ENCODE data around the gene CRELD2.
A peak's percentile ranks its signal among the peaks of the same experiment; 100 is the strongest.
"Not testable (repeated sequence)": the region's sequence is repeated elsewhere in the genome, so short reads cannot be mapped to it uniquely, and the experiment has no call there.

CRELD2 gene

DNA sequence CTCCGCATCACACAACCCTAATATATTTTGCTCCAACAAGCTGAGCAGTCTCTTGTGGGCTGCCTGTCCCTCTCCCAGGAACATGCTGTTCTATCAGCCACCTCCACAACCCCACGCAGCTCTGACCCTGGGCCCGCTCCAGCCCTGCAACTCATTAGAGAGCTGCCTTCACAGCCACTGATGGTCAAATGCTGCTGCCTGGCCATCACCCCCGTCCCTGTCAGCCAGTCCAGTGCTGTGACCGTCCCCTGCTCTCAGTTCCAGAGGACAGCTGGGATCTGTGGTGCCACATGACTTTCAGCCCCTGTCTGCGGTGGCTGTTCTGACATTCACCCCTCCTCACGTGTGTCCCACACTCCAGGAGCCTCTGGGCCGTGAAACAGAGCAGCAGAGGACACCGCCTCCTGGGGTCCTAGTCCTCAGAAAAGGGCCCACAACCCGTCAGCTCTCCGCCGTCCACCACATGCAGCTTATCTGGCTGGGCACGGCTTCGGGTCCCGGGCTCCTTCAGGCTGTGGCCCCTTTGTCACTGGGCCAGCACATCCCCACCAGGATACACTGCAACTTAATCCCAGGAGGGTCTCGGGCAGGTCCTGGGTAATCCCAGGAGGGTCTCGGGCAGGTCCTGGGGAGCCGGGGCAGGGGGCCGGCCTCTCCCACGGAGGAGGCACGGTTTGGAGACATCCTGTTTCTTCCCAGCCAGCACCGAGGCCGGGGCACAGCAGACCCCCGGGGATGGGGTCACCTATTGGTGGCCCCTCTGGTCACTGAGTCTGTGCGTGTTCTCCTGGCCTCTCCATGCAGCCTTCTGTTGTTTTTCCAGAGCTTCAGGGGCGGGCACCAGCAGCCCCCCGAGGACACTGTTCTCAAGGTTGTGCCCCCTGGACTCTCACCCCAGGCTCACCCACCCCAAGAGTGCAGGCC, 15.1 kb downstream of the CRELD2 start:
- DNase-seq = no peak

DNA sequence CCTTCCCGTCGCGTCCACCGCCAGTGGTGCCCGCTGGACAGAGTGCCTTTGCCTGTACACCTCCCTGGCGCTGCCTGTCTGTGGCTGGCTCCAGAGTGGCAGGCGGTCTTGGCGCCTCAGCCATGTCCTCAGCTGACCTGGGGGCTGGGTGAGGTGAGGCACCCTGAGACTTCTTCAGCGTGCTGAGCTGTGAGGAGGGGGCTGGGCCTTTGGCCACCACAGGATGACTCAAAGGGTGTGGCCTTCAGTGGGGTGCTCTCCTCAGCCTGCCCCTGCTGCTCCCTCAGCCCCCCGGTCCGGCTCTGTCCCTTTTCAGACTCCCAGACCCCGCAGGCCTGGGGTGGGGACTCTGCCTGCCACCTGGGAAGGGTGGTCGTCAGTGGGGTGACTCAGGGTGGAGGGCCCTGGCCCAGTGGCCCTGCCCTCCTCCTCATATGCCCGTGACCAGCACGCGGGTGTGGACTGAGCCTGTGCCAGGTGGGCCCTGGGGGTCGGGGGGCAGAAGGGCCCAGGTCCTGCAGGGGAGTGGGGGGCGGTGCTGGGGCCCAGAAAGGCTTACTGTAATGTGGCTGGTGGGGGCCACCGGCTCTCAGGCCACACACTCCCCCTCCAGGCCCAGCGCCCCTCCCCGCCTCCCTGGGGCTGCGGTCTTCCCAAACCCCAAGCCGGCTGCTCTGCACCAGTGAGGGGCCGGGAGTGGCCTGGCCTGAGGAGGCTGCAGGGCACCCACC, 15.9 kb downstream of the CRELD2 start:
- DNase-seq = no peak

DNA sequence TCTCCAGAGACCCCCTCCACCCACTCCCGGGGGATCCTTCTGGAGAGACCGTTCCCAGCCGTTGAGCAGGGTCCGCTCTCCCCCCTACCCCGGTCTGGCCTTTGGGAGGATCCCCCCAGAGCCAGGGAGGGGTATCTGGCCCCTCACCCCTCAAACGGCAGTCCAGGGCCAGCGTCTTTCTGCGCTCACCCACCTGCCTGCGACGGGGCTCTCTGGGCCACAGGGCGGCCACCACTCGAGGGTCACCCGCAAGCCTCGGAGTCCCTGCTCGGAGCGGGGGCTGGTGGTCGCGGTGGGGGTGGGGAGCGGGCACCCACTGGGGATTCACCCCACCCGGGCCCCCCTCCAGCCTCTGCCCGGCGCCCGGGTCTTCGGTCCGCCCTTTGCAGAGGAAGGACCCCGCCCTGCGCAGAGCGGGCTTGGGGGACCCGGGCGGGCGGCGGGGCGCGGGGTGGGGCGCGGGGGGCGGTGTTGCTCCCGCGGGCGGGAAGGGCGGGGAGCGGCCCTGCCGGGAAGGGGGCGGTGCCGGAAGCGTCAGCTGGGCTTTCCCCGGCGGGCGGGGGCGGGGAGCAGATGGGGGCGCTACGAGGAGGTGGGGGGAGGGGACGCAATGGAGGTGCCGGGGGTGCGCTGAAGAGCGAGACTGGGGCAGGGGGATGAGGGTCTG, 16.6 kb downstream of the CRELD2 start:
- DNase-seq = no peak

DNA sequence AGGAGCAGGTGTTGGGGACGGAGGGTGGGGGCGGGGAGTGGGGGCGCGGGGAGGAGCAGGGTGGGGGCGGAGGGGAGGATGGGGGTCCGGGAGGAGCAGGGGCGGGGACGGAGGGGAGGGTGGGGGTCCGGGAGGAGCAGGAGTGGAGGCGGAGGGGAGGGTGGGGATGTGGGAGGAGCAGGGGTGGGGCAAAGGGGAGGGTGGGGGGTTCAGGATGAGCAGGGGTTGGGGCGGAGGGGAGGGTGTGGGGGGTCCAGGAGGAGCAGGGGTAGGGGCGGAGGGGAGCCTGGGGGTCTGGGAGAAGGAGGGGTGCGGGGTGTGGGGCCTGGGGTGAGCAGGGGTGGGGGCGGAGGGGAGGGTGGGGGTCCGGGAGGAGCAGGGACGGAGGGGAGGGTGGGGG, 17.1 kb downstream of the CRELD2 start:
- no peak for DNase-seq

DNA sequence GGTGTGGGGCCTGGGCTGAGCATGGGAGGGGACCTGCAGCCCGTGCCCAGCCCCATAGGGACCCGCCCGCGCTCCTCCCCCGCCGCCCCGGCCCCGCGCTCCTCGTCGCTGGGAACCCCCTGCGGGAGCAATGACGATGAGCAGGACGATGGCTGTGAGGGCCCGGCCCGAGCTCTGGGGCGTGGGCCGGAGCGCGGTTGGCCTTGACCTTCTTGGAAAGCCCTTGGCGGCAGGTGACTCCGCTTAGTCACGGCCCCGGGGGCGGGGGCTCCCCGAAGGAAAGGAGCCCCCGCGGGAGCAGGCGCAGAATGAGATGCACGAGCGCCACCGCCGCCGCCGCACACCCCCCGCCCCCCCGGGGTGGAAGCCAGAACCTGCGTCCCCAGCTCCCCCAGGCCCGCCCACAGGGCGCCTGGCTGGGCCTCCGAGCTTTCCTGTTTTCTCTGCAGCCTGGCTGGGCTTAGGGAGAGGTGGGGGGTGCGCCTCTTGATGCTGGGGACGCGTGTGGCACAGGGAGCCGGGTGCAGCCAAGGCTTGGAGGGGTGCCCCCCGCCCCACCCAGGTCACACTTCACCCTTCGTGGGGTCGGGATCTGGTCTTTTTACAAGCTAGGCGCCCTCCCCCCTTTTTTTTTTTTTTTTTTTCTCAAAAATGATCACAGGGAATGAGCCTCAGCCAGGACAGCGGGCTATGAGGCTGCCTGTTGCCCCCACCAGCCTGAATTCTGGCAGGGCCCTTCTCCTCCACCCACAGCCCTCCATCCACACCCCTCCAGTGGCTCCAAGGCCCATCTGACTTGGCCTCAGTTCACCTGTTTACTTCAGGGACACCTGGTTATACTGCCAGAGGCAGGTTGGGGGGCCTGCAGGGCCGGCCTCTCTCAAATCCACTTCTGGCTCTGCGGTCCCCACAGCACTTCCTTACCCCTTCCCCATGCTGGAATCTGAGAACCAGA, 17.9 kb downstream of the CRELD2 start:
- DNase-seq = peak; percentile 36

DNA sequence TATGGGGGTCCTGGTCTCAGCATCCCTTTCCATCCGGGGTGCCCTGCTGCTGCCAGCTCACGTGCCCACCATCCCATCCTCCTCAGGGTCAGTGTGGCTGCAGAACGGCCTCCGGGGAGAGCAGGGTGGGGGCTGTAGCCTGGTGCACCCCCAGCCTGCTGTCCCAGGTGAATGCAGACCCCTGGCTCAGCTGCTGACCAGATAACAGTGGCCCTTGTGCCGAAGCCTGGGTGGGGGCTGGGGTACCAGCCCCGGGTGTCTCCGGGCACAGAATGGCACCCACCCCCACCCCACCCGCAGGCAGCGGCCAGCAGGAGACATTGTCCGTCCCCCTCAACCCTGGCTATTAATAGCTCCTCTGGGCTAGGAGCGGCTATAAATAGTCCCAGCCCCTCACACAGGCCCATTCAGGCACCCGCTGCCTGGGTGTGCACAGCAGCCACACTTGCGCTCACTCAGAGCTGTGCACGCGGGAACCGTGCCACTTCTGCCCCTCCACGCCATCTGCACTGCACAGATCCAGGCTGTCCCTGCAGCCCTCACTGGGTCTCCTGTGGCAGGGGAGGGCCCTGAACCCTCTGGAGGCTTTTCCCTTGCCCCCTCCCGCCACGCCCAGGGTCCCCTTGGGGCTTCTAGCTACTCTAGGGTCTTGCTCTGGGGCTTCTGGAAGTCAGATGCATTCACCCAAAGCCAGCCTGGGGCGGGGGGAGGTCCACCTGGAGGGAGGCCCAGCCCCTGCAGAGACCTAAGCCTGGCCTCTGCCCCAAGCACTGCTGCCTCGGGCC, 18.7 kb downstream of the CRELD2 start:
- DNase-seq = no peak

DNA sequence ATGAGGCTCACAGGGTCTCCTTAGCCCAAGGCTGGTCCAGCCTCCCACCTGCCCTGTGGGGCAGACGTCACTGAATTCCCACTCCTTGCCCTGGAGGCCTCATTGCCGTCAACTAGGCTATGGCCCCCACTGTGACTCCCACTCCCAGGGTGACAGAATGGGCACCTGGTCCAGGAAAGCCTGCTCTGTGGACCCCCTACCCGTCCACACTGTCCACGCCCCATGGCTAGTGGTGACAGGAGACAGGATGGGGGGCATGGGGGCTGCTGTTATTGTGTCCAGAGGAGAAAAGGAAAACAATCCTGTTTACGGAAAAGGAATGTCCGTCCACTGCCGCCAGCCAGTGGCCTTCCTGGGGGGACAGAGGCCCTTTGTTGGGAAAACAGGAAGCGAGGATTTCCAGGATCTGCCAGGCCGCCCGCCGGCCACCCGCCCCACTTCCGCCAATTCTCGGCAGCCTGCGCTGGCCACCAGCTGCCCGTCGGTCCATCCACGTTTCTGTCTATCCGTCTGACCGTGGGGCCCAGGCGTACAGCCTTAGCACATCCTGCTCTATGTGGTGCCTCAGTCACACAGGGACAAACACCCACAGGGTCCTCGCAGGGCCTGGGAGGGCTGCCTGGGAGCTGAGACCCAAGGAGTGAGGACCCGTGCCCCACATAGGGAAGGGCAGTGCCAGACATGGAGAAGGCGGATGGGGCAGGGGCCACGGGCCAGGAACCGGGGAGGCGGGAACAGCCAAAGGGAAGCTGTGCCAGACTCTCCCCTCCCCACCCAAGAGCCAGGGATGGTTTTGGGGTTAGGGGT, 19.5 kb downstream of the CRELD2 start:
- DNase-seq = no peak

DNA sequence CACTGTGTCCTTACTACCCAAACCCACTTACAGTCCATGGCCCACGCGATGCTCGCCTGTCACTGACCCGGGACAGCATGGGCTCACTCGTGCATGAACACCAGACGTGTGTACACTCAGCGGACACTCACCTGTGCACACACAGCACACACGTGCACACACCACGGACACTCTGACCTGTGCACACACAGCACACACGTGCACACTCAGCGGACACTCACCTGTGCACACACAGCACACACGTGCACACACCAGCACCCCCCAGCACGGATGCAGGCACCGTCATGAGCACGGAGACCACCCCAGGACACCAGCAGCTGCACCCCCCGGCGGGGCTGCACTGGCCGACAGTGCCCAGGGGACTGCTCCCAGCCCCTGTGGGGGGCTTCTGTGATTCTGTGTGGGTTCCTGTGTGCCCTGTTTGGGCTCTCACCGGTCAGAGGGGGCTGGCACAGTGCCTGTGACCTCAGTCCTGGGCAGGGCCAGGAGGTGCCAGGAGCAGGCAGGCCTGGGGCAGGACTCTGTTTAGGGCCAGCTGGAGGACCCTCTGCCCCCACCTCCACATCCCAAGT, 20.2 kb downstream of the CRELD2 start:
- DNase-seq = no peak

DNA sequence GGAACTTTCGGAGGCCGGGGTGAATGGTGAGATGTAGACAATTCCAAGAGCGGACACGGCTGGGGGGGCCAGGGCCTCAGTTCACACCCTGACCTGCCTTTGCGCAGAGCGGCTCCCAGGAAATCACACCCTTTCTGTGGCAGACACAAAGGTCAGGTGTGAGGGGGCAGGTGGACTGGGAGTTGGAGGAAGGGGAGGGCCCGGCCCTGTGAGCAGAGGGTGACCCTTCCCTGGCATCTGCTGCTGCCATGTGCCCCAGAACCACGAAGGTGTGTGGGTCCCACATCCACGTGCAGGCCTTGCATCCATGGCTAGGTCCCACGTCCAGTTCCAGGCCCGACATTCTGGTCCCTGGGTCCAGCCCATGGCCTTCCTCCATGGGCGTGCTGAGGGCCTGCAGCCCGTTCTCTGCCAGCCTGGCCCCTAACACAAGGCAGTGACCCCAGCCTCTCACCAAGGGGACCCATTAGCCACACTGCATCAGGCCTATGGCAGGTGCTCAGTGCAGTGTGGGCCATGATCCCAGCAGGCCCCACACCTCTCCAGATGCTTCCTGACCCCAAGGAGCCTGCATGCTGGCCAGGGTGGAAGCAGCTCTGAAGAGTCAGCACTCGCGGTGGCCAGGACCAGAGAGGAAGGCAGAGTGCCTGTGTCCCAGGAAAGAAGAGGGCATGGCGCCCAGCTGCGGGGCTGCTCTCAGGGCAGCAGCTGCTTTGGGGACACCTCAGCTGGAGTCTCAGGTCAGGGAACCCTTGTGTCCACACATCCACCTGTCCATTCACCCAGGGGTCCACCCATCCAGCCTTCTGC, 23.3 kb downstream of the CRELD2 start:
- no peak for DNase-seq

DNA sequence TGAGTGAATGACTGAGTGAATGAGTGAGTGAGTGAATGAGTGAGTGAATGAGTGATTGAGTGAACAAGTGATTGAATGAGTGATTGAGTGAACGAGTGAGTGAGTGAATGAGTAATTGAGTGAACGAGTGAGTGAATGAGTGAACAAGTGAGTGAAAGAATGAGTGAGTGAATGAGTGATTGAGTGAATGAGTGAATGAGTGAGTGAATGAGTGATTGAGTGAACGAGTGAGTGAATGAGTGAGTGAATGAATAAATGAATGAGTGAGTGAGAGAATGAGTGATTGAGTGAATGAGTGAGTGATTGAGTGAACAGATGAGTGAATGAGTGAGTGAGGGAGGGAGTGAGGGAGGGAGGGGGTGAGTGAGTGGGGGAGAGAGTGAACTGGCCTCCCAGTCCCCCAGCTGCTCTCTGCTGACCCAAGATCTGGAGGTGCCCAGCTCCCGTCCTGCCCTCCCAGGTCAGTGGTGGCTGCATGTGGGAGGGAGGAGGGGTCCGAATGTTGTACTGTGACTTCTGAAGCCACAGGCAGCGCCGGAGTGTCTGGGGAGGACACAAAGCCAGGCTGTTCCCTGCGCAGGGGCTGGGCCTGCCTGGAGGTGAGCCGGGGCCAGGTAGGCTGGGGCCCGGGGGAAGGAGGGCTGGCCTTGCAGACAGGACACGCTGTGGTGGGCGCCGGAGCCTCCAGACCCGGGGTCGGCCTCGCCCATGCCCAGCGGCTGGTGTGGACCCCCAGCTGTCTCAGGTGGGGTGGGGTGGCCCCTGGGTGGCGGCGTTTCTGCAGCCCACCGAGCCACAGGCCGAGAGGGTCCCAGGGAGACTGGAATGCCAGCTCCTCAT, 24.4 kb downstream of the CRELD2 start:
- no peak for DNase-seq

DNA sequence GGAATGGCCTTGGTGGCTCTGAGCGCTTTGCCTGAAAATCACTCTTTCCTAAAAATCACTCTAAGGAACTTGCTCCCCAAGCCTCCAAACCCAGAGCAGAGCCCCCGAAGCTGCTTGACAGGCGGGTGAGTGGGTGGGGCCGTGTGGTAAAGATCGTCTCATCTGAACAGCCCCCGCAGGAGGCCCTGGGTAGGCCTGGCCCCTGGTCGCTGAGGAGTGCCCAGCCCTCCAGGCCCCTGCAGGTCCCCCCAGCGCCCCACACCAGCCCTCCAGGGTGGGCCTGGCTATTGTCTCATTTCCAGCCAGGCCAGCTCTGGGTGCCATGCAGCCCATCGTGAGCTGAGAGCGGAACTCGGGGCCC, 25.0 kb downstream of the CRELD2 start:
- DNase-seq = no peak

DNA sequence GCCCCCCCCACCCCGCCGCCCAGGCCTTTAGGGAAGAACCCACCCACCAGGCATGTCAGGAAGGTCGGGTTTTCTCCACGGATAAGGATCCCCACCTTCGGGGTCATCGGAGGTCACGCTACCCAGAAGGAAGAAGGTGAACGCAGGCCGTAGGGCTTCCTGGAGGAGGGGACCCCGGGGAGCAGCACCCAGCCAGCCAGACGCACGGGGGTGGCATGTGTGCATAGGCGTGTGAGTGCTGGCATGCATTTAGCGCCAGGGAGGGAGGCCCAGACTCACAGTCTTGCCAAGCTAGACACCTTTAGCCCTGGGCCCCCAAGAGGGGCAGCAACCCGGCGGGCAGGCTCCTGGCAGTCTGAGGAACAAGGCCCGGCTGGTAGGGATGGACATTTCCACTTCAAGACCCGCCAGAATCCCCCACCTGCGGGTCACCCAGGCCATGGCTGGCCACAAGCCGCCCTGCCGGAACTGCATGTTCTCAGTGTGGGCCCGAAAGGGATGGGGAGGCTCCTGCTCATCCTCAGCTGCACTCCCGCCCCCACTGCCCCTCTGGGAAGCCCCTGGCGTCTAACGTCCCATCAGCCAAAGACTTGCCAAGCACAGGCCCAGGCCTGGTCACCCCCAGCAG, 25.5 kb downstream of the CRELD2 start:
- DNase-seq = no peak

DNA sequence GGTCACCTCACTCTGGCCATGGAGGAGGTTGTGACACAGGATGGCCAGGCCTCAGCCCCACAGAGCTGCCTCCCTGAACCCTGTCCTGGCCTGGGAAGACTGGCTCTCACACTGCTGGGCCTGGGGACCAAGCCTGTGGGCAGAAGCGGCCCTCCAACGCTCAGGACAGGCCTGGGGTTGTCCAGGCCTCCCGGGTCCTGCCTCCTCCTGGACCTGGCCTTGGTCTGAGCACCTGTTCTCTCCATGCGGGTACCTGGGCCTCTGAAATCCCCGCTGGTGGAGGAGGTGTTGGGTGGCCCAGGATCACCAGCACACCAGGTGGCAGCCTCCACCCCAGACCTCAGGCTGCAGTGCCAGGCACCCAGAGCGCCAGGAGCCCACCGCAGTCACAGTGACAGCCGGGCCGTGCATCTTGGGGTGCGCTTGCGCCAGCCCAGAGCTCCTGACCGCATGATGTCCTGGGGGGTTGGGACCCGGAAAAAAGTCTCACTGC, 26.0 kb downstream of the CRELD2 start:
- no peak for DNase-seq

DNA sequence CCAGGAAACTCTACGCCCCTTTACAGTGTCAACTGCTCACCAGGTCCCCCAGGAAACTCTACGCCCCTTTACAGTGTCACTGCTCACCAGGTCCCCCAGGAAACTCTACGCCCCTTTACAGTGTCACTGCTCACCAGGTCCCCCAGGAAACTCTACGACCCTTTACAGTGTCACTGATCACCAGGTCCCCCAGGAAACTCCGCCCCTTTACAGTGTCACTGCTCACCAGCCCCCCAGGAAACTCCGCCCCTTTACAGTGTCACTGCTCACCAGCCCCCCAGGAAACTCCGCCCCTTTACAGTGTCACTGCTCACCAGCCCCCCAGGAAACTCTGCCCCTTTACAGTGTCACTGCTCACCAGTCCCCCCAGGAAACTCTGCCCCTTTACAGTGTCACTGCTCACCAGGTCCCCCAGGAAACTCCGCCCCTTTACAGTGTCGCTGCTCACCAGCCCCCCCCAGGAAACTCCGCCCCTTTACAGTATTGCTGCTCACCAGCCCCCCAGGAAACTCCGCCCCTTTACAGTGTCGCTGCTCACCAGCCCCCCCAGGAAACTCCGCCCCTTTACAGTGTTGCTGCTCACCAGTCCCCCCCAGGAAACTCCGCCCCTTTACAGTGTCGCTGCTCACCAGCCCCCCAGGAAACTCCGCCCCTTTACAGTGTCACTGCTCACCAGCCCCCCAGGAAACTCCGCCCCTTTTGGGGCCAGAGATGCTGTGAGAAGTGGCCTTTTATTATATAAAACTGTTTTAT, 26.8 kb downstream of the CRELD2 start:
- not testable (repeated sequence) for DNase-seq

DNA sequence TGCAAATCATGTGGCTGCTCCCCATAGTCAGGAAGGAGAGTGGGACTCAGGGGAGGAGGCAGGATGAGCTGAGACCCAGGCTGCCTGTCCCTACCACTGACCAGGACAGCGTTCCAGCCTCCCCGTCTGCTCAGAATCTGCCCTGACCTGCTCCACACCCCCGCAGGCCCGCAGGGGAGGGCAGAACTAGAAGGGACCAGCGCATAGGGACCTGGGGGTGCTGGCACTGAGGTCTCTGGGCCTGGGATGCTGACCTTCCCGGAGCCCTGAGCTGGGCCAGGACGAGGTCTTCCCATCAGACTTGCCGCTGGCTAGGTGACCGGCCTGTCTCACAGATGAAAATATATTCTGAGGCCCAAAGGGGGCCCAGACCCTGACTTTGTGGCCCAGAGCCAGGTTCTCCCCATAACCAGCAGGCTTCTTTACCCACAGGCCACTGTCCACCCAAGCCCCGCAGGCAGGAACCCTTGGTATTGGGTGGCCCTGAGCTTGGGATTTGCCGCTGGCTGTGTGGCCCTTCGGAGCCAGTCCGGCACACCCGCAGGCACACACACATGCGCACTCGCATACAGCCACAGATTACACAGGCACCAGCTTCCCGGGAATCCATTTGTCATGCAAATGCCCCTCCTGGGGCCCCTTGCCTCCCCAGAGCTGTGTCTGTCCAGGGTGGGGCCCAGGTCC, 28.3 kb downstream of the CRELD2 start:
- DNase-seq = no peak

DNA sequence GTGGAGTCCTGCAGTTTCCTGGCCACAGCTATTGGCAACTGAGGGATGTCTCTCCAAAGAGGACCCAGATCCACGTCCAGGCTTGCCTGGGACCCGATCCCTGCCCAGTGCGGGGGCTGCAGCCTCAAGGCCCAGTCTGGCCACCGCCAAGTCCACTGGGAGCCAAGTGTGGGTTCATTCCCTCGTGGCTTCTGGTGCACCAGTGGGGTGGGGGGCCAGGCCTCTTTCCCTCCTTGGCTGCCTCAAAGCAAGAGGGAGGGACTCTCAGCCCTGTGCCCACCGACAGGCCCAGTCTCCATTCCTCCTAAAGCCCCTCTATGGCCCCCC, 28.8 kb downstream of the CRELD2 start:
- no peak for DNase-seq
